ENCODE data around the gene PADI1. TPM values are rescaled to one million over a fixed set of nuclear protein-coding genes. Genes with fewer than 3 reads are reported as not detected.

Gene PADI1
- total RNA-seq, 1 experiment from 2014 or later = 0.24 TPM

DNA sequence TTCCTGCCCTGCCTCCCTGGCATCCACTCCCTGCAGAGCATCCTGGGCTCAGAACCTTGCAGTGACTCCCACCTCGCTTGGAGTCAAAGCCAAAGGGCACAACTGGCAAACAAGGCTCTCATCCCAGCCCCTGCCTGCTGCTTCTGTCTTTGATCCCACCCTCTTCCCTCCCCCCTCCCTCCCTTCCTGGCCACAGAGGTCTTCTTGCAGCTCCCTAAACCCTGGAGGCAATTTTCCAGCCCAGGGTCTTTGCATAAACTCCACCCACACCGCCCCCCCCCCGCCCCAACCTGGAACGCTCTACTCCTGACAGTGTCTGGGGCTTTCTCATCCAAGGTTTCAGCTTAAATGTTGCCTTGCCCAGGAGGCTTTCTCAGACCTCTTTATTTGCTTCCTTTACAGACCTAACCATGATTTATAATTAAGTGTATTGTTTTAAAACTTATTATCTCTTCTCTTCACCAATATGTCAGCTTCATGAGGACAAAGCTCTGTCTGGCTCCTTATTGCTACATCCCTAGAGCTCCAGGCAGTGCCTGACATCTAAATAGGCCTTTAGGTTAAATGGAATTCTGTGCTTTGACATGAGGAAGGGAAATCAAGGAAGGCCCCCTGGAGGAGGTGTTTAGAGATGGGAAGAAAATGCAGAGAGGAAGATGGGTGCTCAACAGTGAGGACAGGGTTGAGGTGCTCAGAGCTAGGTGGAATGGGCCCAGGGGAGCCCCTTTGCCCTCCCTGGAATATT, 37.7 kb upstream of the PADI1 start:
- no peak overlapping the region for H2AFZ ChIP-seq (ENCODE audit: low read length)
- H3K4me3 Mint-ChIP-seq = no peak overlapping the region
- no peaks in the 10 kb centered on the region for H3K27me3 ChIP-seq (ENCODE audit: insufficient read depth, low read length)
- H3K4ac ChIP-seq (ENCODE audit: low read depth, low read length) = no peak overlapping the region
- H3K23me2 ChIP-seq (ENCODE audit: insufficient read length, low read depth, low read length, poor library complexity, severe bottlenecking) = no peaks in the 10 kb centered on the region
- no peaks in the 10 kb centered on the region for H3K9me3 Mint-ChIP-seq
- no peak overlapping the region for H3K9ac ChIP-seq (ENCODE audit: extremely low read depth, insufficient read length, low read length)
- H4K5ac ChIP-seq (ENCODE audit: insufficient read length, low read depth, low read length) = no peak overlapping the region
- no peaks in the 10 kb centered on the region for H3K79me1 ChIP-seq (ENCODE audit: insufficient read depth, low read depth, low read length, poor library complexity, severe bottlenecking)
- no peak overlapping the region for H2BK15ac ChIP-seq (ENCODE audit: low read depth, low read length)
- peak; percentile 57 for DNase-seq
- H3K27me3 Mint-ChIP-seq (ENCODE audit: low read depth) = peaks cover 19% of the 10 kb centered on the region
- H3K4me1 Mint-ChIP-seq = peaks cover 9 to 10% of the 10 kb centered on the region in 2 experiments
- H3K36me3 Mint-ChIP-seq (ENCODE audit: insufficient read depth in 1 of 3, low read depth in 3 of 3) = no peaks in the 10 kb centered on the region; a peak in 1 of 7 replicates
- no peak overlapping the region for H3K4me2 ChIP-seq (ENCODE audit: insufficient read depth, insufficient read length, low read length)
- no peak overlapping the region; a peak in 2 of 7 replicates for H3K27ac Mint-ChIP-seq
- no peaks in the 10 kb centered on the region for H3K79me2 ChIP-seq (ENCODE audit: insufficient read depth, low read length)
- H3K23ac ChIP-seq (ENCODE audit: insufficient read length, low read depth, low read length) = no peak overlapping the region
- H2AK5ac ChIP-seq (ENCODE audit: insufficient read length, low read length) = no peak overlapping the region
- 0 out of 2 replicates have a peak, but pooled peaks cover 4% of the 10 kb centered on the region for H3K4me1 ChIP-seq (ENCODE audit: insufficient read depth, low read length)
- H3K27ac ChIP-seq (ENCODE audit: insufficient read length, low read depth, low read length) = no peak overlapping the region
- TF ChIP-seq, protein P1, sequence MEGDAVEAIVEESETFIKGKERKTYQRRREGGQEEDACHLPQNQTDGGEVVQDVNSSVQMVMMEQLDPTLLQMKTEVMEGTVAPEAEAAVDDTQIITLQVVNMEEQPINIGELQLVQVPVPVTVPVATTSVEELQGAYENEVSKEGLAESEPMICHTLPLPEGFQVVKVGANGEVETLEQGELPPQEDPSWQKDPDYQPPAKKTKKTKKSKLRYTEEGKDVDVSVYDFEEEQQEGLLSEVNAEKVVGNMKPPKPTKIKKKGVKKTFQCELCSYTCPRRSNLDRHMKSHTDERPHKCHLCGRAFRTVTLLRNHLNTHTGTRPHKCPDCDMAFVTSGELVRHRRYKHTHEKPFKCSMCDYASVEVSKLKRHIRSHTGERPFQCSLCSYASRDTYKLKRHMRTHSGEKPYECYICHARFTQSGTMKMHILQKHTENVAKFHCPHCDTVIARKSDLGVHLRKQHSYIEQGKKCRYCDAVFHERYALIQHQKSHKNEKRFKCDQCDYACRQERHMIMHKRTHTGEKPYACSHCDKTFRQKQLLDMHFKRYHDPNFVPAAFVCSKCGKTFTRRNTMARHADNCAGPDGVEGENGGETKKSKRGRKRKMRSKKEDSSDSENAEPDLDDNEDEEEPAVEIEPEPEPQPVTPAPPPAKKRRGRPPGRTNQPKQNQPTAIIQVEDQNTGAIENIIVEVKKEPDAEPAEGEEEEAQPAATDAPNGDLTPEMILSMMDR (conservative IDR thresholded peaks at IDR 0.05) = no peak
- H2BK20ac ChIP-seq (ENCODE audit: low read depth, low read length, poor library complexity, severe bottlenecking) = no peak overlapping the region
- no peak overlapping the region for H3K56ac ChIP-seq (ENCODE audit: insufficient read length, low read depth, low read length)
- no peak overlapping the region for H3K18ac ChIP-seq (ENCODE audit: insufficient read length, low read depth, low read length)
- no peaks in the 10 kb centered on the region for H4K20me1 ChIP-seq (ENCODE audit: control insufficient read depth, insufficient read depth, insufficient read length)
- H3K9me3 ChIP-seq (ENCODE audit: control insufficient read depth, low read depth, low read length) = no peaks in the 10 kb centered on the region
- H2BK5ac ChIP-seq (ENCODE audit: insufficient read length, low read length) = no peak overlapping the region
- no CpG with 5 or more reads among the region's 4 CpGs for WGBS (ENCODE audit: extremely low coverage, insufficient read length, low lambda C conversion rate)
- H4K8ac ChIP-seq (replicated peaks; ENCODE audit: insufficient read length, low read depth, low read length) = no peak overlapping the region
- no peak overlapping the region for H2BK12ac ChIP-seq (ENCODE audit: insufficient read length, low read depth, low read length)
- no peak overlapping the region for H3T11ph ChIP-seq (ENCODE audit: low read length)
- H3K14ac ChIP-seq (ENCODE audit: insufficient read depth, low read length) = no peak overlapping the region
- H4K91ac ChIP-seq (ENCODE audit: insufficient read length, low read depth, low read length) = no peak overlapping the region
- H2BK120ac ChIP-seq (ENCODE audit: low read depth, low read length, poor library complexity, severe bottlenecking) = no peak overlapping the region

Data from H9 (cell line).